ENCODE data around the gene ADAMTS2. TPM values are rescaled to one million over a fixed set of nuclear protein-coding genes. Genes with fewer than 3 reads are reported as not detected.

The ADAMTS2 gene
- total and polyA plus RNA-seq, 11 donors, result 1.1 to 23.0 (median 5.5) TPM

DNA sequence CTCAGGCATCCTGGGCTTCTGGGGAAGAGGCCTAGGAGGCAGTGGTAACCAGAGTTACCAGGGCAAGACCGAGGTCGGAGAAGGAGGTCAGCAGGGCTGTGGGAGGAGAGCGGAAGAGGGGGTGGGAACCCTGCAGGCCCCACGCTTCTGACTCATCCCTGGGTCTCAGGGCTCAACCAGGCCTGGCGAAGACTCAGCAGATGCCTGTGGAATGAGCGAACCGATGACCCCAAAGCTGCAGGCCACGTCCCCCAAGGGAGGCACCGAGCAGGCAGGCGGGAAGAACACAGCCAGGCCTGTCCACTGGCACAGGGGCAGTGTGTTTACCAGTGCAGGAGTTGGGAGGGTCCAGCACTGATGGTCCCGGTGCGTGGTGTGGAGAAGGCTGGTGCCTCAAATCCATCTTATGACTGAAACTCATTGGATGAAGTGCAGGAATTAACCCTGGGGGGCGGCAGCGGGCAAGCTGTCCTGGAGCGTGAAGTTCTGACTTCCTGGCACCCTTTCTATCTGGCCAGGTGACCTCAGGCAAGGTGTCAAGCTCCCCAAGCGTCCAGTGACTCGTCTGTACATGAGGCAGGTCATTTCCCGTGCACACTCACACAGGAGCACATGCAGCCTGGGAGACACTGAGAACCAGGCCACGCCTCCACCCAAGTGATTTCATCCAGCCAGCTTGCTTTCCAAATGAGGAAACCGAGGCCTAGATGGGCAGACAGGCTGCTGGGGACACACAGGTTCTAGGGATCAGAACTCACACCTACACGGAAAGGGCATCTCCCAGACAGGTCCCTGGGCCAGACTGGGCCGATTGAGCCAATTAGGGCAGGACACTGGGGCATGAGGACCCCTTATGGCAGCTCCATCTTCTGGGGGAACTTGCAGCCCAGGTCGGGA, 69.1 kb downstream of the ADAMTS2 start:
- ATAC-seq (peak in 3 of 4 donors; percentile 72 to 89 (median 77)), DNase-seq (peak; percentile 50 to 89 (median 81))
- H3K27me3 ChIP-seq, result no peaks in the 10 kb centered on the region
- intact Hi-C loops (cut with DNase I), result loop anchor here in 1 of 10 donors (10.0 kb wide), 1 partner anchor 69 kb away; the partner anchor contains the start of gene ADAMTS2
- H3K4me3 ChIP-seq, result no peak overlapping the region
- WGBS, 4 donors, result 78 to 82% (median 81%) methylated on average over 20 to 23 of the region's 23 CpGs
- peaks cover 0 to 39% (median 6%) of the 10 kb centered on the region in 12 donors for H3K4me1 ChIP-seq
- peak overlapping the region in 9 of 12 donors; percentile 3 to 78 (median 52) for H3K27ac ChIP-seq
- TF ChIP-seq, protein P1, sequence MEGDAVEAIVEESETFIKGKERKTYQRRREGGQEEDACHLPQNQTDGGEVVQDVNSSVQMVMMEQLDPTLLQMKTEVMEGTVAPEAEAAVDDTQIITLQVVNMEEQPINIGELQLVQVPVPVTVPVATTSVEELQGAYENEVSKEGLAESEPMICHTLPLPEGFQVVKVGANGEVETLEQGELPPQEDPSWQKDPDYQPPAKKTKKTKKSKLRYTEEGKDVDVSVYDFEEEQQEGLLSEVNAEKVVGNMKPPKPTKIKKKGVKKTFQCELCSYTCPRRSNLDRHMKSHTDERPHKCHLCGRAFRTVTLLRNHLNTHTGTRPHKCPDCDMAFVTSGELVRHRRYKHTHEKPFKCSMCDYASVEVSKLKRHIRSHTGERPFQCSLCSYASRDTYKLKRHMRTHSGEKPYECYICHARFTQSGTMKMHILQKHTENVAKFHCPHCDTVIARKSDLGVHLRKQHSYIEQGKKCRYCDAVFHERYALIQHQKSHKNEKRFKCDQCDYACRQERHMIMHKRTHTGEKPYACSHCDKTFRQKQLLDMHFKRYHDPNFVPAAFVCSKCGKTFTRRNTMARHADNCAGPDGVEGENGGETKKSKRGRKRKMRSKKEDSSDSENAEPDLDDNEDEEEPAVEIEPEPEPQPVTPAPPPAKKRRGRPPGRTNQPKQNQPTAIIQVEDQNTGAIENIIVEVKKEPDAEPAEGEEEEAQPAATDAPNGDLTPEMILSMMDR (IDR thresholded peaks at IDR 0.05), result no peak
- TF ChIP-seq POLR2A (IDR thresholded peaks at IDR 0.05), result no peak
- no peaks in the 10 kb centered on the region for H3K36me3 ChIP-seq
- H3K9me3 ChIP-seq, result no peaks in the 10 kb centered on the region

DNA sequence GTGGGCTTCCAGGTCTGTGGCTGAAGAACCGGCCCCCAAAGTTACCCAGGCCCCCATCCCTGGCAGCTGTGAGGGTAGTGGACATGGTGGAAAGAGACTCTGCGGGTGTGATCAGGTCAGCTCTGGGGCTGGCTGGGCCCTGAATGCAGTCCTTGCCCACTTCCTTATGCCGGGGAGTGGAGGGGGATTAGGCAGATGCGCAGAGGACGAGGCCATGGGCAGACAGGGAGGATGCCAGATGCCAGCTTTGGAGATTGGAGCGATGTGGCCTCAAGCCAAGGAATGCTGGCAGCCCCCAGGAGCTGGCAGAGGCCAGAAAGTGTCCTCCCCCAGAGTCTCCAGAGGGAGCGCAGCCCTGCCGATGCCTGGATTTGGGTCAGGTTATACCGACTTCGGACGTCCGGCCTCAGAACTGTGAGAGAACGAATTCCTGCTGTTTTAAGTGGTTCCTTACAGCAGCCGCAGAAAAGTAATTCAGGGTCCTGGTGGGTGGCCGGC, 69.8 kb downstream of the ADAMTS2 start:
- Histone ChIP-seq H3K36me3 (no peaks in the 10 kb centered on the region), H3K9me3 (no peaks in the 10 kb centered on the region), H3K27me3 (peaks cover 0 to 3% (median 0%) of the 10 kb centered on the region in 9 donors), H3K4me3 (no peak overlapping the region), H3K27ac (peak overlapping the region in 9 of 12 donors; percentile 3 to 78 (median 46)), H3K4me1 (peaks cover 0 to 45% (median 10%) of the 10 kb centered on the region in 12 donors)
- ATAC-seq (peak in 2 of 4 donors; percentile 6 to 8), DNase-seq (peak in 2 of 5 donors; percentile 23 to 46)
- WGBS, 4 donors, result 83 to 88% (median 85%) methylated on average over 15 of the region's 15 CpGs
- no peak for TF ChIP-seq POLR2A (IDR thresholded peaks at IDR 0.05)
- TF ChIP-seq, protein P1 (IDR thresholded peaks at IDR 0.05), result no peak
- intact Hi-C loops (cut with DNase I), result loop anchor here in 1 of 10 donors (10.0 kb wide), 1 partner anchor 69 kb away; the partner anchor contains the start of gene ADAMTS2

DNA sequence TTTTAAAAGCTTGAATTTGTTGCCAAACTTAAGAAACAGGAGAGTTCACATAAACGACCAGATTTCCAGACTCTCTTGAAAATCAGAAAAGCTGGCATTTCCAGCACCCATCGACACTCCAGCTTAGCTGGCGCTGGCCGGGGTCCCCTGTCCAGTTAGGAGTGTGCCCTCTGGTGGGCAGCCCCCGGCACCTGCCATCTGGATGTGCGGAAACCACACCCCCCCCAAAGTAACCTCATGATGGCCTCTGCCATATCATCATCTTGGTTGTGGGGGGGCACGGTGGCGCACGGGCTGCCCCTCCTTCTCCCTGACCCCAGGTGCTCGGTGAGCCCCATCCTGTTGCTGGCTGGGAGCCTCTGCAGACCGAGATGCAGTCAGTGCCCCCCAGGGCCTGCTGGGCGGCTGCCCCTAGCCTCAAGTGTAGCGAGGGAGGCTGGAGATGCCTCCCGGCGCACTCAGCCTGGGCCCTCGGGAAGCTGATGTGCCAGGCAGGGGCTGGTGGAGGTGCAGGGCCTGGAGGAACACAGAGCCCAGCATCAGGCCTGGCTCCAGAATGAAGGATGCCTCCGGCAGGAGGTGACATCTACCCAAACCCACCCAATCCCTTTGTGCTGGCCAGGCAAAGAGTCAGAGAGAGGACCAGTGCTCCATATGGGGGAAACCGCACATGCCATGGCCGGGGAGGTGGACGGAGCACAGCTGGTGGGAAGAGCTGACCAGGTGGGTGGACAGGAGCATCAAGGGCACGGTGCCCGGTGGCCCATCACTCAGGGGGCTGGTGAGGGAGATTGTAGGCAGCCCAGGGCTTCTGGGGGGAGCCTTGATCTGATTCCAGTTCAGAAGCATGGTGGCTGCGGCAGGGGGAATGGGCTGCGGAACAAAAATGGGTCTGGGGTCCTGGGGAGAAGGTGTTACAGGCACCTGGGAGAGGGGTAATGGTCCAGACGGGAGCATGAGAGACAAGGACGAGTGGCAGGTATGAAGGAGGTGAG, 70.6 kb downstream of the ADAMTS2 start:
- TF ChIP-seq, protein P1 (IDR thresholded peaks at IDR 0.05), result peak in 3 of 12 donors; percentile 9 to 19 (median 9)
- TF ChIP-seq POLR2A (IDR thresholded peaks at IDR 0.05), result no peak
- H3K9me3 ChIP-seq, result no peaks in the 10 kb centered on the region
- intact Hi-C loops (cut with DNase I), result loop anchor here in 1 of 10 donors (10.0 kb wide), 1 partner anchor 70 kb away; the partner anchor contains the start of gene ADAMTS2
- DNase-seq (peak in 1 of 5 donors; percentile 57), ATAC-seq (no peak)
- H3K36me3 ChIP-seq, result no peaks in the 10 kb centered on the region
- 81 to 87% (median 86%) methylated on average over 20 to 26 of the region's 26 CpGs for WGBS, 4 donors
- peak overlapping the region in 5 of 12 donors; percentile 3 to 78 (median 62) for H3K27ac ChIP-seq
- peaks cover 0 to 3% (median 0%) of the 10 kb centered on the region in 9 donors for H3K27me3 ChIP-seq
- H3K4me1 ChIP-seq, result peaks cover 0 to 52% (median 11%) of the 10 kb centered on the region in 12 donors
- H3K4me3 ChIP-seq, result no peak overlapping the region
